Measurements from ENCODE around the gene PDSS2. TPM values are rescaled to one million over a fixed set of nuclear protein-coding genes. Genes with fewer than 3 reads are reported as not detected.

Gene PDSS2
- total RNA-seq, 1 experiment from 2014 or later: 16.1 TPM

DNA sequence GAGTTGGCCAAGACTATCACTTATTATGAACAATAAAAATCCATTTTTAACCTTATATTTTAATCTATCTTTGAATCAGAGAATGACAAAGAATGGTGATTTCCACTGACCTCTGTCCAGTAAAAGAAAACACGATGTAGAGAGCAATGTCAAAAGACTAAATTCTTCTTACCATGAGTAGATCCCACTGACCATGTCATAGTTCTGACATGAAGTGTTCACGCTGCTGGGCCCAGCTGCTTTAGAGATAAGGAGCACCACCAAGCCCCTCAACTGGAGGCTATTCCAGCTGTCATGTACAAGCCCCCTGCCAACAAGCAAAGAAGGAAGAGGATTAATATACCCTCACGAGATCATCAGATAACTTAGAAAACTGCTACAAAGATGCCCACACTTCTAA, 125.3 kb downstream of the PDSS2 start:
- intact Hi-C loops (cut with micrococcal nuclease; ENCODE audit: unreplicated experiment): no loop called here
- no peaks in the 10 kb centered on the region for H3K27me3 ChIP-seq (replicated peaks; ENCODE audit: insufficient read depth, low read depth, low read length, poor library complexity)

DNA sequence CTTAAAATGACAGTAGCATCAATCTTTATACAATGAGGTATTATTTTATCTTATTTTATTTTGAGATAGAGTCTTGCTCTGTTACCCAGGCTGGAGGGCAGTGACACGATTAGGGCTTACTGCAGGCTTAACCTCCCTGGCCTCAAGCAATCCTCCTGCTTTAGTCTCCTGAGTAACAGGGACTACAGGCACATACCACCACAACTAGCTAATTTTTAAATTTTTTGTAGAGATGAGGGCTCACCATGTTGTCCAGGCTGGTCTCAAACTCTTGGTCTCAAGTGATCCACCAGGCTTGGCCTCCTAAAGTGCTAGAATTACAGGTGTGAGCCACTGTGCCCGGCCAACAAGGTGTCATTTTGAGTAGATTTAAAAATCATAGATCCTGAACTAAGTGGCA, 125.9 kb downstream of the PDSS2 start:
- no peak overlapping the region for H3K27ac ChIP-seq (ENCODE audit: low read depth, low read length, poor library complexity, severe bottlenecking)
- intact Hi-C loops (cut with micrococcal nuclease; ENCODE audit: unreplicated experiment): no loop called here
- H3K27me3 ChIP-seq (replicated peaks; ENCODE audit: insufficient read depth, low read depth, low read length, poor library complexity): no peaks in the 10 kb centered on the region
- TF ChIP-seq, protein P1, sequence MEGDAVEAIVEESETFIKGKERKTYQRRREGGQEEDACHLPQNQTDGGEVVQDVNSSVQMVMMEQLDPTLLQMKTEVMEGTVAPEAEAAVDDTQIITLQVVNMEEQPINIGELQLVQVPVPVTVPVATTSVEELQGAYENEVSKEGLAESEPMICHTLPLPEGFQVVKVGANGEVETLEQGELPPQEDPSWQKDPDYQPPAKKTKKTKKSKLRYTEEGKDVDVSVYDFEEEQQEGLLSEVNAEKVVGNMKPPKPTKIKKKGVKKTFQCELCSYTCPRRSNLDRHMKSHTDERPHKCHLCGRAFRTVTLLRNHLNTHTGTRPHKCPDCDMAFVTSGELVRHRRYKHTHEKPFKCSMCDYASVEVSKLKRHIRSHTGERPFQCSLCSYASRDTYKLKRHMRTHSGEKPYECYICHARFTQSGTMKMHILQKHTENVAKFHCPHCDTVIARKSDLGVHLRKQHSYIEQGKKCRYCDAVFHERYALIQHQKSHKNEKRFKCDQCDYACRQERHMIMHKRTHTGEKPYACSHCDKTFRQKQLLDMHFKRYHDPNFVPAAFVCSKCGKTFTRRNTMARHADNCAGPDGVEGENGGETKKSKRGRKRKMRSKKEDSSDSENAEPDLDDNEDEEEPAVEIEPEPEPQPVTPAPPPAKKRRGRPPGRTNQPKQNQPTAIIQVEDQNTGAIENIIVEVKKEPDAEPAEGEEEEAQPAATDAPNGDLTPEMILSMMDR (conservative IDR thresholded peaks at IDR 0.05; ENCODE audit: low read depth, low read length): no peak
- TF ChIP-seq EZH2 (IDR thresholded peaks at IDR 0.05; ENCODE audit: borderline replicate concordance, low read depth, low read length, poor library complexity, severe bottlenecking): no peak
- ChIA-PET POLR2A (ENCODE audit: low non-redundant PET) (no interaction called here), CTCF (no interaction called here)
- no peaks in the 10 kb centered on the region for H3K4me1 ChIP-seq (ENCODE audit: insufficient read depth, low read length, poor library complexity, severe bottlenecking)
- H3K9me3 ChIP-seq (ENCODE audit: low read depth, low read length, poor library complexity, severe bottlenecking): no peaks in the 10 kb centered on the region
- no peak for DNase-seq (ENCODE audit: low spot score)
- H3K36me3 ChIP-seq (ENCODE audit: insufficient read depth, low read length, poor library complexity, severe bottlenecking): no peaks in the 10 kb centered on the region
- H3K4me3 ChIP-seq (ENCODE audit: low read depth, low read length, poor library complexity, severe bottlenecking): no peak overlapping the region
- BruUV-seq (replicated peaks): no TSS peak

More for the DNA sequence above, 125.3 kb downstream of the PDSS2 start:
- POLR2A ChIA-PET (ENCODE audit: low non-redundant PET): interaction anchor here (0.7 kb wide), 1 partner anchor 16 kb away, joined by 13 read pairs; no protein-coding TSS in a partner anchor
- H3K4me1 ChIP-seq (ENCODE audit: insufficient read depth, low read length, poor library complexity, severe bottlenecking): no peaks in the 10 kb centered on the region
- H3K9me3 ChIP-seq (ENCODE audit: low read depth, low read length, poor library complexity, severe bottlenecking): no peaks in the 10 kb centered on the region
- TF ChIP-seq EZH2 (IDR thresholded peaks at IDR 0.05; ENCODE audit: borderline replicate concordance, low read depth, low read length, poor library complexity, severe bottlenecking): no peak
- TF ChIP-seq, protein P1 (conservative IDR thresholded peaks at IDR 0.05; ENCODE audit: low read depth, low read length): no peak
- H3K4me3 ChIP-seq (ENCODE audit: low read depth, low read length, poor library complexity, severe bottlenecking): no peak overlapping the region
- CTCF ChIA-PET: no interaction called here
- BruUV-seq (replicated peaks): no TSS peak
- DNase-seq (ENCODE audit: low spot score): no peak
- H3K27ac ChIP-seq (ENCODE audit: low read depth, low read length, poor library complexity, severe bottlenecking): no peak overlapping the region
- no peaks in the 10 kb centered on the region for H3K36me3 ChIP-seq (ENCODE audit: insufficient read depth, low read length, poor library complexity, severe bottlenecking)

DNA sequence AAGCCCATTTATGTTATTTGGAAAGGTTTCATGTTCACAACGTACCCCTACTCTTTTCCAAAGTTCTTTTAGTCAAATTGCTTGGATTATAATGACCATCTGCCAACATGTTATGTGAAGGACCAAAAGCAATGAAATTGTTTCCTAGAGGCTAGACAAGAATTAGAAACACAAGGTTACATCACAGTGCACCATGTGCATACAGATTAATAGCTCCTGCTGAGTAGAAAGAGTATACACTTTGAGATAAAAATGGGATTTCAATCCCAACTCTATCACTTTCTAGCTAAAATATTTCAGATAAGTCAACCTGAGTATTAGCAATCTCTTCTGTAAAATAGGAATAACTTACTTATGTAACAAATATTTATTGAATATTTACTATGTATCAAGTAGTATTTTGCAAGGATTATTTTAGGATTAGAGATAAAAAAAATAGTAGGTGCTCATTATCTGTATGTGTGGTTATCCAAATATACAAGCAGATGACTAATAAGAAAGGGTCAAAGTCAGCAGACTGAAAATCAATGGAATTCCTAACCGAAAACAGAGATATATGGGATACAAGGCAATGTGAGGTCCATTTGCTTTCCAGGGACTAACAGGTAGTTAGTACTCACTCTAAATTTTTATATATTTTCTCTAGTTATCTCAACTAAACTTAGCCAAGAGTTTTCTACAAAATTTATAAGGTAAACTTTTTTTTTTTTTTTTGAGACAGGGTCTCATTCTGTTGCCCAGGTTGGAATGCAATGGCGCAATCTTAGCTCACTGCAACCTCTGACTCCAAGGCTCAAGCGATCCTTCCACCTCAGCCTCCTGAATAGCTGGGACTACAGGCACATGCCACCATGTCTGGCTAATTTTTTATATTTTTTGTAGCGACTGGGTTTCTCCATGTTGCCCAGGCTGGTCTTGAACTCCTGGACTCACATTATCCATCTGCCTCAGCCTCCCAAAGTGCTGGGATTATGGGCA, 127.7 kb downstream of the PDSS2 start:
- H3K27ac ChIP-seq (ENCODE audit: low read depth, low read length, poor library complexity, severe bottlenecking): no peak overlapping the region
- no peaks in the 10 kb centered on the region for H3K9me3 ChIP-seq (ENCODE audit: low read depth, low read length, poor library complexity, severe bottlenecking)
- POLR2A ChIA-PET (ENCODE audit: low non-redundant PET): no interaction called here
- CTCF ChIA-PET: interaction anchor here (0.6 kb wide), 1 partner anchor 465 kb away, joined by 3 read pairs; no protein-coding TSS in a partner anchor
- no TSS peak for BruUV-seq (replicated peaks)
- H3K27me3 ChIP-seq (replicated peaks; ENCODE audit: insufficient read depth, low read depth, low read length, poor library complexity): no peaks in the 10 kb centered on the region
- TF ChIP-seq, protein P1 (conservative IDR thresholded peaks at IDR 0.05; ENCODE audit: low read depth, low read length): no peak
- TF ChIP-seq EZH2 (IDR thresholded peaks at IDR 0.05; ENCODE audit: borderline replicate concordance, low read depth, low read length, poor library complexity, severe bottlenecking): no peak
- H3K4me1 ChIP-seq (ENCODE audit: insufficient read depth, low read length, poor library complexity, severe bottlenecking): no peaks in the 10 kb centered on the region
- no peak overlapping the region for H3K4me3 ChIP-seq (ENCODE audit: low read depth, low read length, poor library complexity, severe bottlenecking)
- DNase-seq (ENCODE audit: low spot score): no peak
- intact Hi-C loops (cut with micrococcal nuclease; ENCODE audit: unreplicated experiment): no loop called here
- H3K36me3 ChIP-seq (ENCODE audit: insufficient read depth, low read length, poor library complexity, severe bottlenecking): no peaks in the 10 kb centered on the region
